Endometrial microvascular endothelial cells (primary cell): Measurements from ENCODE around the gene ZNF497. TPM values are rescaled to one million over a fixed set of nuclear protein-coding genes. Genes with fewer than 3 reads are reported as not detected.
"Not testable (repeated sequence)": the region's sequence is repeated elsewhere in the genome, so short reads cannot be mapped to it uniquely, and the experiment has no call there.

Source experiments
- in situ Hi-C: cut with HindIII; loops from 2 replicates; pipeline ENCODE4 v1.10.0; 2017; ENCODE audit warnings: low sequenced_read_pairs, low pct_unique_long_range_greater_than_20kb; ENCODE audit errors: inconsistent ontology term
- total RNA-seq: library from RNA; depleted of rRNA; stranded (reverse); fragments of >200 nt; gene quantifications from one replicate; pipeline ENCODE4 v1.2.3, GENCODE V29; 2015; ENCODE audit errors: inconsistent ontology term

ZNF497 gene
- total RNA-seq, result 0.19 TPM

GRCh38 chr19:58362272-58362994, at the start of gene ZNF497:
TSS of gene ZNF497 (minus strand) at chr19:58362751. CDS start at chr19:58357635, 5,116 bp downstream.
- in situ Hi-C loops, result no loop called here

GRCh38 chr19:58409010-58409790, 46.6 kb upstream of the ZNF497 start:
- in situ Hi-C loops, result no loop called here

- in situ Hi-C loops, result no loop called here
Measured at GRCh38 chr19:58408152-58409009, 45.8 kb upstream of the ZNF497 start, which contains the start of gene ZNF584. TSS of gene ZNF584 (plus strand) at chr19:58408649. CDS start at chr19:58409148, 499 bp downstream.

GRCh38 chr19:58407658-58408151, 45.2 kb upstream of the ZNF497 start:
- in situ Hi-C loops, result no loop called here

- in situ Hi-C loops, result no loop called here
Measured at GRCh38 chr19:58406818-58407657, 44.5 kb upstream of the ZNF497 start.

GRCh38 chr19:58403920-58404478, 41.4 kb upstream of the ZNF497 start:
- in situ Hi-C loops, result not testable (repeated sequence)

- in situ Hi-C loops, result no loop called here
Measured at GRCh38 chr19:58401840-58402421, 39.4 kb upstream of the ZNF497 start.

- in situ Hi-C loops, result no loop called here
Measured at GRCh38 chr19:58400916-58401839, 38.6 kb upstream of the ZNF497 start.

GRCh38 chr19:58400316-58400915, 37.9 kb upstream of the ZNF497 start:
- in situ Hi-C loops, result no loop called here

- in situ Hi-C loops, result no loop called here
Measured at GRCh38 chr19:58399903-58400302, 37.4 kb upstream of the ZNF497 start.

GRCh38 chr19:58398545-58398944, 36.0 kb upstream of the ZNF497 start:
- in situ Hi-C loops, result no loop called here

- in situ Hi-C loops, result no loop called here
Measured at GRCh38 chr19:58398087-58398486, 35.5 kb upstream of the ZNF497 start.

- in situ Hi-C loops, result no loop called here
Measured at GRCh38 chr19:58397533-58398037, 35.0 kb upstream of the ZNF497 start.

GRCh38 chr19:58396691-58397532, 34.4 kb upstream of the ZNF497 start:
- in situ Hi-C loops, result no loop called here

- in situ Hi-C loops, result no loop called here
Measured at GRCh38 chr19:58395979-58396627, 33.6 kb upstream of the ZNF497 start.
